Measurements from ENCODE around the gene PRSS2.

Gene PRSS2

GRCh38 chr7:142803901-142804300 is 33.1 kb downstream of the PRSS2 start:
- H3K27ac ChIP-seq: no peak overlapping the region
- TF ChIP-seq ZFX (IDR thresholded peaks at IDR 0.05): no peak
- TF ChIP-seq CTCF (conservative IDR thresholded peaks at IDR 0.05): no peak

GRCh38 chr7:142804728-142805207 is 34.0 kb downstream of the PRSS2 start:
- H3K27ac ChIP-seq: no peak overlapping the region
- no peak for TF ChIP-seq CTCF (conservative IDR thresholded peaks at IDR 0.05)
- TF ChIP-seq ZFX (IDR thresholded peaks at IDR 0.05): no peak

GRCh38 chr7:142805350-142806021 is 34.7 kb downstream of the PRSS2 start:
- no peak overlapping the region for H3K27ac ChIP-seq
- TF ChIP-seq CTCF (conservative IDR thresholded peaks at IDR 0.05): no peak
- TF ChIP-seq ZFX (IDR thresholded peaks at IDR 0.05): no peak

GRCh38 chr7:142806022-142806356 is 35.2 kb downstream of the PRSS2 start:
- H3K27ac ChIP-seq: no peak overlapping the region

GRCh38 chr7:142806957-142807356 is 36.2 kb downstream of the PRSS2 start:
- TF ChIP-seq ZFX (IDR thresholded peaks at IDR 0.05) (no peak), CTCF (conservative IDR thresholded peaks at IDR 0.05) (no peak)
- no peak overlapping the region for H3K27ac ChIP-seq

More at GRCh38 chr7:142806022-142806356, 35.2 kb downstream of the PRSS2 start:
- TF ChIP-seq ZFX (IDR thresholded peaks at IDR 0.05): no peak
- TF ChIP-seq CTCF (conservative IDR thresholded peaks at IDR 0.05): no peak

GRCh38 chr7:142807855-142808460 is 37.2 kb downstream of the PRSS2 start:
- no peak for TF ChIP-seq CTCF (conservative IDR thresholded peaks at IDR 0.05)
- TF ChIP-seq ZFX (IDR thresholded peaks at IDR 0.05): no peak
- no peak overlapping the region for H3K27ac ChIP-seq

- TF ChIP-seq CTCF (conservative IDR thresholded peaks at IDR 0.05) (no peak), ZFX (IDR thresholded peaks at IDR 0.05) (no peak)
- H3K27ac ChIP-seq: no peak overlapping the region
These were observed 37.7 kb downstream of the PRSS2 start for GRCh38 chr7:142808461-142808801.

Measured in C4-2B (cell line).